H9 (cell line): ENCODE measurements around the gene SKAP1. TPM values are rescaled to one million over a fixed set of nuclear protein-coding genes. Genes with fewer than 3 reads are reported as not detected.

Source experiments
- DNase-seq: peaks from one replicate; pipeline ENCODE4 v3.0.0-alpha.2; 2017
- H2AFZ ChIP-seq: one replicate; pipeline ENCODE4 v1.6.1; 2013; ENCODE audit warnings: mild to moderate bottlenecking, low read length, control low read depth, moderate library complexity
- H2AK5ac ChIP-seq: 2 replicates; pipeline ENCODE4 v1.6.1; 2013; ENCODE audit warnings: low read length, control low read depth, mixed read lengths; ENCODE audit not compliant: insufficient read length
- H2BK120ac ChIP-seq: one replicate; pipeline ENCODE4 v1.6.1; 2013; ENCODE audit warnings: low read depth, mild to moderate bottlenecking, low read length, control low read depth, inconsistent platforms; ENCODE audit not compliant: poor library complexity, severe bottlenecking
- H2BK12ac ChIP-seq: 2 replicates; pipeline ENCODE4 v1.6.1; 2013; ENCODE audit warnings: low read length, control low read depth, mixed read lengths, low read depth; ENCODE audit not compliant: insufficient read length
- H2BK15ac ChIP-seq: 2 replicates; pipeline ENCODE4 v1.6.1; 2013; ENCODE audit warnings: low read depth, low read length, control low read depth
- H2BK20ac ChIP-seq: one replicate; pipeline ENCODE4 v1.6.1; 2013; ENCODE audit warnings: low read depth, mild to moderate bottlenecking, low read length, control low read depth, inconsistent platforms; ENCODE audit not compliant: poor library complexity, severe bottlenecking
- H2BK5ac ChIP-seq: 2 replicates; pipeline ENCODE4 v1.6.1; 2013; ENCODE audit warnings: low read length, control low read depth, mixed read lengths; ENCODE audit not compliant: insufficient read length
- H3K14ac ChIP-seq: 2 replicates; pipeline ENCODE4 v1.6.1; 2013; ENCODE audit warnings: low read length, control low read depth; ENCODE audit not compliant: insufficient read depth
- H3K18ac ChIP-seq: 2 replicates; pipeline ENCODE4 v1.6.1; 2013; ENCODE audit warnings: low read depth, mild to moderate bottlenecking, mixed read lengths, low read length, control low read depth; ENCODE audit not compliant: insufficient read length
- H3K23ac ChIP-seq: 2 replicates; pipeline ENCODE4 v1.6.1; 2013; ENCODE audit warnings: low read length, control low read depth, mixed read lengths, low read depth; ENCODE audit not compliant: insufficient read length
- H3K23me2 ChIP-seq: 2 replicates; pipeline ENCODE4 v1.6.1; 2013; ENCODE audit warnings: low read depth, mild to moderate bottlenecking, mixed read lengths, low read length, control low read depth; ENCODE audit not compliant: insufficient read length, poor library complexity, severe bottlenecking
- H3K27ac ChIP-seq: 2 replicates; pipeline ENCODE4 v1.5.1; 2013; ENCODE audit warnings: low read length, control low read depth, mixed read lengths, low read depth; ENCODE audit not compliant: insufficient read length
- H3K27me3 ChIP-seq: 2 replicates; pipeline ENCODE4 v1.6.1; 2013; ENCODE audit warnings: low read length, control low read depth, inconsistent platforms; ENCODE audit not compliant: insufficient read depth
- H3K4ac ChIP-seq: 2 replicates; pipeline ENCODE4 v1.6.1; 2013; ENCODE audit warnings: low read depth, mild to moderate bottlenecking, control low read depth, inconsistent platforms, low read length, moderate library complexity
- H3K4me1 ChIP-seq: 2 replicates; pipeline ENCODE4 v1.6.1; 2013; ENCODE audit warnings: low read length, control low read depth, inconsistent platforms; ENCODE audit not compliant: insufficient read depth
- H3K4me2 ChIP-seq: 2 replicates; pipeline ENCODE4 v1.6.1; 2013; ENCODE audit warnings: low read length, control low read depth, mixed read lengths; ENCODE audit not compliant: insufficient read length, insufficient read depth
- H3K56ac ChIP-seq: 2 replicates; pipeline ENCODE4 v1.6.1; 2013; ENCODE audit warnings: low read depth, mild to moderate bottlenecking, mixed read lengths, low read length, control low read depth; ENCODE audit not compliant: insufficient read length
- H3K79me1 ChIP-seq: 2 replicates; pipeline ENCODE4 v1.6.1; 2013; ENCODE audit warnings: low read depth, mild to moderate bottlenecking, moderate library complexity, low read length, control low read depth, inconsistent platforms; ENCODE audit not compliant: insufficient read depth, poor library complexity, severe bottlenecking
- H3K79me2 ChIP-seq: 2 replicates; pipeline ENCODE4 v1.6.1; 2013; ENCODE audit warnings: low read length, control low read depth, inconsistent platforms; ENCODE audit not compliant: insufficient read depth
- H3K9ac ChIP-seq: 2 replicates; pipeline ENCODE4 v1.6.1; 2013; ENCODE audit warnings: low read length, control low read depth, mixed read lengths; ENCODE audit not compliant: insufficient read length; ENCODE audit errors: extremely low read depth
- H3K9me3 ChIP-seq: one replicate; pipeline ENCODE4 v1.6.1; 2013; ENCODE audit warnings: low read depth, low read length, inconsistent platforms; ENCODE audit not compliant: control insufficient read depth
- H3T11ph ChIP-seq: one replicate; pipeline ENCODE4 v1.6.1; 2013; ENCODE audit warnings: mild to moderate bottlenecking, low read length, control low read depth, inconsistent platforms
- H4K20me1 ChIP-seq: one replicate; pipeline ENCODE4 v1.6.1; 2013; ENCODE audit not compliant: control insufficient read depth, insufficient read length, insufficient read depth
- H4K5ac ChIP-seq: 2 replicates; pipeline ENCODE4 v1.6.1; 2013; ENCODE audit warnings: low read depth, mild to moderate bottlenecking, mixed read lengths, low read length, control low read depth; ENCODE audit not compliant: insufficient read length
- H4K8ac ChIP-seq: replicated peaks from 2 replicates; pipeline ENCODE4 v1.6.1; 2013; ENCODE audit warnings: low read length, control low read depth, mixed read lengths, low read depth; ENCODE audit not compliant: insufficient read length
- H4K91ac ChIP-seq: 2 replicates; pipeline ENCODE4 v1.6.1; 2013; ENCODE audit warnings: low read depth, mild to moderate bottlenecking, moderate library complexity, mixed read lengths, low read length, control low read depth; ENCODE audit not compliant: insufficient read length
- H3K27ac Mint-ChIP-seq, 3 experiments: 2 replicates in 2 of 3; 3 replicates in 1 of 3; pipeline ENCODE4 v1.8.0; 2020 to 2021; ENCODE audit warnings: mixed read lengths in 3 of 3, mild to moderate bottlenecking in 1 of 3, moderate library complexity in 1 of 3
- H3K27me3 Mint-ChIP-seq: 2 replicates; pipeline ENCODE4 v1.8.0; 2021; ENCODE audit warnings: low read depth, mild to moderate bottlenecking, moderate library complexity, mixed read lengths
- H3K36me3 Mint-ChIP-seq, 3 experiments: 2 replicates in 2 of 3; 3 replicates in 1 of 3; pipeline ENCODE4 v1.8.0; 2020 to 2021; ENCODE audit warnings: low read depth in 3 of 3, mixed read lengths in 3 of 3; ENCODE audit not compliant: insufficient read depth in 1 of 3
- H3K4me1 Mint-ChIP-seq, 2 experiments: 2 replicates each; pipeline ENCODE4 v1.8.0; 2020; ENCODE audit warnings: mixed read lengths in 2 of 2
- H3K4me3 Mint-ChIP-seq, 2 experiments: 2 replicates in 1 of 2; 3 replicates in 1 of 2; pipeline ENCODE4 v1.8.0; 2020 to 2021; ENCODE audit warnings: mild to moderate bottlenecking in 2 of 2, mixed read lengths in 2 of 2, moderate library complexity in 1 of 2
- H3K9me3 Mint-ChIP-seq, 2 experiments: 2 replicates in 1 of 2; 3 replicates in 1 of 2; pipeline ENCODE4 v1.8.0; 2020; ENCODE audit warnings: mild to moderate bottlenecking in 2 of 2, mixed read lengths in 2 of 2, moderate library complexity in 1 of 2
- WGBS: extraction: QIAGEN DNeasy Blood & Tissue Kit; methylation state at CpG from one replicate; pipeline ENCODE4 v1.1.7; 2013; ENCODE audit warnings: missing lambda C conversion rate, low lambda C conversion rate, mixed read lengths; ENCODE audit not compliant: insufficient read length; ENCODE audit errors: extremely low coverage; 5-methylcytosine and 5-hydroxymethylcytosine counted together
- total RNA-seq: library from RNA; stranded (reverse); gene quantifications from 2 replicates; pipeline ENCODE4 v1.2.1, GENCODE V29; 2021
- TF ChIP-seq, protein P1 (sequence below): fragments of 200-600 bp; sonication (generic); conservative IDR thresholded peaks from 3 replicates; pipeline ENCODE4 v1.8.0; 2021; ENCODE audit warnings: antibody characterized with exemption, mild to moderate bottlenecking

SKAP1 gene
- total RNA-seq, 1 experiment from 2014 or later = not detected

DNA sequence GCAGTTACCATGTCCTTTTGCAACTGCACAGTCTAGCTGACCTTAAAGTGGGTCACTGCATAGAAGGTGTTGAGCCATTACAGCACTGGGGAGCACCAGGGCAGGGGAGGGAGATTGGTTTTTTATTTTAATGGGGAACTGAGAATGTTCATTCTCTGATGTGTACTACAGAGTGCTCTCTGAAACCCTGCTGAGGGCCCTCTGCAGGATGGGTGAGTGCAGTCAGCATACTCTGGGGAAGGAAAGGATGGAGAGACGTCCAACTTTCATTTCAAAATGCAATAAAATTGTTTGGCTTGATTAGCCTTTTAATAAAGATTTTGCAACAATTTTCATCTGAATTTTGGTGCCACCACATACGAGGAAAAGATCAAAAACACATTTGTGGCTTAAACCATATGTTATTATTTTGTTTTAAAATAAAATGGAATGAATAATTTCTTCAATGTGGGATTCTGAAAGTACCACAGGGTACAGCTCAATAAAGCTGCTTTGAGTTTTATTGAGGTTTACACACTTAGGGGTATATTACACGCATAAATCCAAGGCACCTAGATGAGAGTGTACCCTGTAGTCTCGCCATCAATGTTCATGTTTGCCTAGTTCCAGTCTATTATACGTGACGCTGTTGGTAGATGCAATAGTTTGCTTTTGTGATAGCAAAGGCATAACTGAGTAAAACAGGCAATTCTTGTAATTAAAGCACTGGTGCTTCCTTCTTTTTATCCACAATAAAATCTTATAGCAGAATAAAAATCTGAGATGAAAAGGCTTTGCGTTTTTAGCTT lies 249.0 kb downstream of the SKAP1 start:
- no peak overlapping the region for H4K8ac ChIP-seq
- no peak overlapping the region for H3K18ac ChIP-seq
- H4K91ac ChIP-seq = no peak overlapping the region
- H3K23me2 ChIP-seq = no peaks in the 10 kb centered on the region
- H3K23ac ChIP-seq = no peak overlapping the region
- H2BK120ac ChIP-seq = no peak overlapping the region
- no peaks in the 10 kb centered on the region; the same call in 1 of the 2 replicates for H3K27me3 ChIP-seq
- no peak overlapping the region for H2BK12ac ChIP-seq
- DNase-seq = no peak
- H3K14ac ChIP-seq = no peak overlapping the region
- no peak overlapping the region for H3K27ac ChIP-seq
- H3K9me3 ChIP-seq = no peaks in the 10 kb centered on the region
- H3K4me2 ChIP-seq = no peak overlapping the region
- no peak overlapping the region for H3K4ac ChIP-seq
- H2BK5ac ChIP-seq = no peak overlapping the region
- H2BK15ac ChIP-seq = no peak overlapping the region
- Mint-ChIP-seq H3K4me3 (no peak overlapping the region), H3K4me1 (peaks cover 21 to 34% of the 10 kb centered on the region in 2 experiments), H3K27ac (no peak overlapping the region), H3K9me3 (no peaks in the 10 kb centered on the region), H3K36me3 (no peaks in the 10 kb centered on the region), H3K27me3 (peaks cover 2% of the 10 kb centered on the region)
- H3K79me1 ChIP-seq = no peaks in the 10 kb centered on the region
- no peak overlapping the region for H4K5ac ChIP-seq
- H2AK5ac ChIP-seq = no peak overlapping the region
- no peak overlapping the region for H2BK20ac ChIP-seq
- H3K9ac ChIP-seq = no peak overlapping the region
- TF ChIP-seq, protein P1, sequence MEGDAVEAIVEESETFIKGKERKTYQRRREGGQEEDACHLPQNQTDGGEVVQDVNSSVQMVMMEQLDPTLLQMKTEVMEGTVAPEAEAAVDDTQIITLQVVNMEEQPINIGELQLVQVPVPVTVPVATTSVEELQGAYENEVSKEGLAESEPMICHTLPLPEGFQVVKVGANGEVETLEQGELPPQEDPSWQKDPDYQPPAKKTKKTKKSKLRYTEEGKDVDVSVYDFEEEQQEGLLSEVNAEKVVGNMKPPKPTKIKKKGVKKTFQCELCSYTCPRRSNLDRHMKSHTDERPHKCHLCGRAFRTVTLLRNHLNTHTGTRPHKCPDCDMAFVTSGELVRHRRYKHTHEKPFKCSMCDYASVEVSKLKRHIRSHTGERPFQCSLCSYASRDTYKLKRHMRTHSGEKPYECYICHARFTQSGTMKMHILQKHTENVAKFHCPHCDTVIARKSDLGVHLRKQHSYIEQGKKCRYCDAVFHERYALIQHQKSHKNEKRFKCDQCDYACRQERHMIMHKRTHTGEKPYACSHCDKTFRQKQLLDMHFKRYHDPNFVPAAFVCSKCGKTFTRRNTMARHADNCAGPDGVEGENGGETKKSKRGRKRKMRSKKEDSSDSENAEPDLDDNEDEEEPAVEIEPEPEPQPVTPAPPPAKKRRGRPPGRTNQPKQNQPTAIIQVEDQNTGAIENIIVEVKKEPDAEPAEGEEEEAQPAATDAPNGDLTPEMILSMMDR = no peak
- no CpG with 5 or more reads among the region's 7 CpGs for WGBS
- H2AFZ ChIP-seq = no peak overlapping the region
- no peak overlapping the region for H3T11ph ChIP-seq
- no peaks in the 10 kb centered on the region for H3K79me2 ChIP-seq
- H3K4me1 ChIP-seq = peaks cover 6% of the 10 kb centered on the region
- H4K20me1 ChIP-seq = no peaks in the 10 kb centered on the region
- H3K56ac ChIP-seq = no peak overlapping the region
